Globus pallidus (tissue), 1 donor: Measurements from ENCODE around the gene DUSP8.
"Not testable (repeated sequence)": the region's sequence is repeated elsewhere in the genome, so short reads cannot be mapped to it uniquely, and the experiment has no call there.

Experiments
- DNase-seq: peaks from one replicate; pipeline ENCODE4 v3.0.0-alpha.2; 2015; ENCODE audit warnings: low spot score

Gene DUSP8

GRCh38 chr11:1515082-1516060, 56.7 kb downstream of the DUSP8 start:
- DNase-seq, result peak; percentile 50

GRCh38 chr11:1514336-1515061, 57.6 kb downstream of the DUSP8 start:
- DNase-seq, result no peak

DNA sequence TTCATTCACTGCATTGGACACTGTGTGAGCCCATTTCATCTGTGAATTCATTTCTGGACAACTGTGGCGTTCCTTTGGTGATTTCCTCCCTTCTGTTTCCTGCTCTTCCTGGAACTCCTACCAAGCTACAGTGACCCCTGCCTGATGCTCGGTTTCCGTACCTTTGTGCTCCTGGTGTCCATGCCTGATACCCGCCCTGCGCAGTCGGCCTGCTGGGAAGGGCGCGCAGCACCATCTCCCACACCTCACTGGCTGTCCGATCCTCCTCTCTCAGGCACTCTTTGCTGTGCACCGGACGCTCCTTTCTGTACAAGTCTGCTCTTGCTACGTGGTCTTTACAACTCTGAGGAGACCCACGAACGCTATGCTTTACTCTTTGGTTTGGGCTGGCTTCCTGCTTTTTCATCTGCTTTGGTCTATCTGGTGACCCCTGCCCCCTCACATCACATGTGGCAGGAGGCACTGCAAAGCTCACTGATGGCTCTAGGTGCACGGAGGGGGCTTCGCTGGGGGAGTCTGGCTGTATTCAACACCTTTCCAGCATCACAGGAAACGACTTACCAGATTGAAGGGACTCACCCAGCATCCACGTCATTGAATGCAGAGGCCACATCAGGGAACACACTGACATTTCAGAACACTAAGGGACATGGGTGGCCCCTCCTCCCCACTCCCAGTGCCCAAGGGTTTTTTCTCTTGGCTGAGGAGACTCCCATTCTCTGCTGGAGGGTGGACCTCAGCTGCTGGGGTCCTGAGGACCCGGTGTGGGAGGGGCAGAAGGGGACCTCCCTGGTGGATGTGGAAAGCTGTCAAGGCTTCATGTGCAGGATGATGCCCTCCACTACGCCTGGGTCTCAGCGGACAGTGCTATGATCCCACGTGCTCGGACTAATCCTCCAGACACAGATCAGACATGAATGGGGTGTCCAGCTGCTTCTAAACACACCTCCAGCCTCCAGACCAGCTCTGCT, 58.5 kb downstream of the DUSP8 start:
- no peak for DNase-seq

- DNase-seq, result not testable (repeated sequence)
Observed at GRCh38 chr11:1512531-1513258, 59.4 kb downstream of the DUSP8 start.

GRCh38 chr11:1511937-1512496, 60.1 kb downstream of the DUSP8 start:
- no peak for DNase-seq

DNA sequence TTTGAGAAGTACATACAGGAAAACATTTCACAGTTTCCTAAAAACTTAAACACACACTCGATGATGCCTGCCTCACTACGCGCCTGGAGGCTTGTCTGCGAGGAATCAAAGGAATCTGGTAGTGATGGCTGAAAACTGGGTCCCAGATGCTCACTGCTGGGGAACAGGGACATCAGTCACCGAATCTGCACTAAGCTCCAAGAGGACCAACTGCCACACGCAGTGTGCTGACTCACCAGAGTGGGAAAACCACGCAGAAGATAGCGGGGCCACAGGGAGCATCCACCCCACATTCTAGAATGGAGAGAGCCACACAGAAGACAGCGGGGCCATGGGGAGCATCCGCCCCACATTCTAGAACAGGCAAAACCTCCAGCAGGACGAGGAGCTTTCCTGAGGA, 61.1 kb downstream of the DUSP8 start:
- DNase-seq, result no peak

- DNase-seq, result not testable (repeated sequence)
Observed at GRCh38 chr11:1510351-1510750, 61.7 kb downstream of the DUSP8 start.

GRCh38 chr11:1509626-1510255, 62.3 kb downstream of the DUSP8 start:
- no peak for DNase-seq

- DNase-seq, result no peak
Observed at GRCh38 chr11:1508986-1509385, 63.1 kb downstream of the DUSP8 start.

GRCh38 chr11:1508491-1508891, 63.6 kb downstream of the DUSP8 start:
- no peak for DNase-seq

DNA sequence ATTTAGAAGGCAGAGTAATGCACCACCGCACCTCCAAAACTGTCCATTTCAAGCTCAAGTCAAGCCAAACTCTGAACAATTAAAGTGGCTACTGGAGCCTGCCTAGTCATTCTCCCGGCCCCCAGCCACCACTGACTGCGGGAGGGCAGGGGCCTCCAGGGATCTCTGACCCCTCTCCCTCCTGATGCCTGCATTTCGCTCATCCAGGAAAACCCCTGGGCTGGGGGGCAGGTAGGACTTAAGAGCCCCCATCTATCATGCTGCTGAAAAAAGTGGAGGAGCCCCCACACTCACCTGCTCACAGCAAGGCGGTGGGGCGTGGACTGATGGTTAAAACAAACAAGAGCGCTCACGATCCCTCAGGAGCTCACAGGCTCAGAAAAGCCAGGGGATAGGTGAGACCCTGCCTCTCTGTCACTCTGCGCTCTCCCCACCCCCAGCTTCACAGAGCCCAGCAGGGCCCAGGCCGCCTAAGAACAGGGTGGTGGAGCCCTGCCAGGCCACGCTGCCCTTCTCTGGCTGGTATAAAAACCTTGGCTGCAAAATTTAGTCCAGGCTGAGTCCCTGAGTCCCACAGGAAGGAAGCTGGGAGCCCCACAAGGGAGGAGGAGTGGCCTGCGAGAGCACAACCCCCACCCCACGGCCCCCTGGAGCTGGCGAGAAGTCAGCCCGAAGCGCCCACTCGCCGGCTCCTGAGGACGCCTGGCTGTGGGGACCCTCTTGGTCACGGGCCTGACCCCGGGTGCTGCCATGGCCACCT, 64.5 kb downstream of the DUSP8 start:
- no peak for DNase-seq

- no peak for DNase-seq
Observed at GRCh38 chr11:1506981-1507380, 65.1 kb downstream of the DUSP8 start.

- no peak for DNase-seq
Observed at GRCh38 chr11:1505480-1505879, 66.6 kb downstream of the DUSP8 start.

DNA sequence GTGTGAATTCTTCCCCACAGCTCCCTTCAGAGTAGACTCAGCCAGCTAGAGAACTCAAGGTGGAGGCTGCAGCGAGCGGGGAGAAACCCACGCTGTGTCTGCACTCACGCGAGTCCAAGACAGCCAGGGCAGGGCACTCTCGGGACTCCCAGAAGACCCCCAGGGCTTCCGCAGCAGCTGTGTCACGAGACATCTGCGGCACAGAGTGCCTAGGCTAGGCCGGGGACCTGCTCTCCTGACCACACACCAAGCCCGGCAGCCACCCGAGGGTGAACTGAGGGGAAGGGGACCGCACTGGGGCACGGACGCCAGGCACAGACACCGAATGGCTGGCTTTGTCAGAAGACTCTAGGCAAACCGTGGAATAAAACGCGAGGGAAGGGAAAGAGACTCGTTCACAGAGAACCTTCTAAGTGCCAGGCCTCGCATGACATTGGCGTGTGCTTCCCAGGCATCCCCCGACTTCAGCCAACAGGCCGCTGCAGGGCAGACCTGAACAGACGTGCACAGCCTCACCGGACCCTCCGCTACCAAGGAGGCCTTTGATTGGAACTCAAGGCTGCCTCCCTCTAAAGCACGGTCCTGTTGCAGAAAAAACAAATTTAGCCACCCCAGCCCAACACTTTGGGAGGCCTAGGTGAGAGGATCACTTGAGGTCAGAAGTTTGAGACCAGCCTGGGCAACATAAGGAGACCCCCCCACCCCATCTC, 67.3 kb downstream of the DUSP8 start:
- no peak for DNase-seq

DNA sequence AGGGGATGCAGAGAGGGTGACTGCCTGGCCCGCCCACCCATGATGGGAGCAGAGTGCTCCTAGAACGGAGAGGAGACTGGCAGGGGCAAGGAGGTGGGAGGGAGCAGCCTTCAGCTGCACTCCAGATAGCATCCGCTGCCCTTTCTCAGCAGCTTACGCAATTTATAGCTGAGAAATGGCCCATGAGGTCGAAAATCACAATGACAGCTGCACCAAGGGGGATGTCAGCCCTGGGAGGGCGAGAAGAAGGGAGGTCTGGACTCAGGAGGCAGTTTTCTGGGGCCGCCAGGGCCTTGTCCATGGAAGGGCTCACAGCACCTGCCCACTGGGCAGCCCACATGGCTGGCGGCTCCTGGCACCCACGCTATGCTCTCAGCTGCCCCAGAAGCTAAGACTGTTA, 67.9 kb downstream of the DUSP8 start:
- DNase-seq, result no peak
